Epithelial cell of proximal tubule (primary cell): ENCODE measurements around the gene LY6G6C. TPM values are rescaled to one million over a fixed set of nuclear protein-coding genes. Genes with fewer than 3 reads are reported as not detected.

Source experiments
- DNase-seq: peaks from one replicate; pipeline ENCODE4 v3.0.0-alpha.2; 2011; ENCODE audit warnings: low read depth
- H3K4me3 ChIP-seq: 2 replicates; pipeline ENCODE4 v1.5.1; 2011; ENCODE audit warnings: low read depth, mild to moderate bottlenecking, low read length
- CTCF ChIP-seq: conservative IDR thresholded peaks from 2 replicates; pipeline ENCODE4 v1.5.1; 2012; ENCODE audit warnings: low read depth, mild to moderate bottlenecking, low read length
- total RNA-seq: library from RNA; depleted of rRNA; stranded (reverse); fragments of >200 nt; gene quantifications from 2 replicates; pipeline ENCODE4 v1.2.3, GENCODE V29; 2015

LY6G6C gene
- total RNA-seq, 1 donor from 2014 or later = not detected

GRCh38 chr6:31687860-31688693, 33.5 kb downstream of the LY6G6C start:
- TF ChIP-seq CTCF = no peak
- no peak overlapping the region for H3K4me3 ChIP-seq
- no peak for DNase-seq

GRCh38 chr6:31687321-31687720, 34.2 kb downstream of the LY6G6C start:
- DNase-seq = no peak
- TF ChIP-seq CTCF = no peak
- no peak overlapping the region for H3K4me3 ChIP-seq

- no peak for DNase-seq
- no peak overlapping the region for H3K4me3 ChIP-seq
- TF ChIP-seq CTCF = no peak
Measured at GRCh38 chr6:31686483-31686882, 35.1 kb downstream of the LY6G6C start.

- H3K4me3 ChIP-seq = no peak overlapping the region
- no peak for TF ChIP-seq CTCF
- no peak for DNase-seq
Measured at GRCh38 chr6:31683591-31683990, 38.0 kb downstream of the LY6G6C start.

- no peak for TF ChIP-seq CTCF
Measured at GRCh38 chr6:31681135-31681671, 40.3 kb downstream of the LY6G6C start.

GRCh38 chr6:31680226-31681134, 41.1 kb downstream of the LY6G6C start, which contains the start of gene LY6G5C:
Gene LY6G5C, minus strand, starts transcription at chr6:31681067. Its CDS starts 694 bp downstream, at chr6:31680373.
- peak within 1 kb of the TSS; percentile 54 for H3K4me3 ChIP-seq
- peak; percentile 66 for DNase-seq
- peak; percentile 59 for TF ChIP-seq CTCF

More at GRCh38 chr6:31681135-31681671, 40.3 kb downstream of the LY6G6C start:
- DNase-seq = no peak
- peak overlapping the region; percentile 54 for H3K4me3 ChIP-seq
